NOMO-1 treated with DMSO at 0.1 percent for 48 hours (cell line): ENCODE data around the gene PHYHIPL.
A peak's percentile ranks its signal among the peaks of the same experiment; 100 is the strongest.
"Not testable (repeated sequence)": the region's sequence is repeated elsewhere in the genome, so short reads cannot be mapped to it uniquely, and the experiment has no call there.

Experiments
- DNase-seq: peaks from one replicate; lab custom pipeline; 2025; ENCODE audit not compliant: unreplicated experiment; lab: John Stamatoyannopoulos, UW

PHYHIPL gene

GRCh38 chr10:59190332-59190731 is 13.9 kb downstream of the PHYHIPL start:
- no peak for DNase-seq

GRCh38 chr10:59206204-59206720 is 29.8 kb downstream of the PHYHIPL start:
- no peak for DNase-seq

GRCh38 chr10:59212301-59212798 is 35.9 kb downstream of the PHYHIPL start:
- DNase-seq: no peak

GRCh38 chr10:59214160-59214559 is 37.7 kb downstream of the PHYHIPL start:
- no peak for DNase-seq

GRCh38 chr10:59216178-59216869 is 39.9 kb downstream of the PHYHIPL start:
- DNase-seq: no peak

- DNase-seq: no peak
Observed at GRCh38 chr10:59222788-59223187, 46.3 kb downstream of the PHYHIPL start.

- DNase-seq: not testable (repeated sequence)
Observed at GRCh38 chr10:59223597-59223996, 47.2 kb downstream of the PHYHIPL start.

- no peak for DNase-seq
Observed at GRCh38 chr10:59225211-59225610, 48.8 kb downstream of the PHYHIPL start.

GRCh38 chr10:59227136-59227673 is 50.8 kb downstream of the PHYHIPL start:
- no peak for DNase-seq

- DNase-seq: no peak
Observed at GRCh38 chr10:59229441-59229840, 53.0 kb downstream of the PHYHIPL start.

GRCh38 chr10:59234194-59234593 is 57.8 kb downstream of the PHYHIPL start:
- DNase-seq: no peak

- peak; percentile 5 for DNase-seq
Observed at GRCh38 chr10:59234816-59235429, 58.5 kb downstream of the PHYHIPL start.

GRCh38 chr10:59236064-59236697 is 59.7 kb downstream of the PHYHIPL start:
- no peak for DNase-seq

GRCh38 chr10:59237775-59238174 is 61.3 kb downstream of the PHYHIPL start:
- no peak for DNase-seq

- not testable (repeated sequence) for DNase-seq
Observed at GRCh38 chr10:59239108-59239507, 62.7 kb downstream of the PHYHIPL start.

GRCh38 chr10:59240582-59241183 is 64.2 kb downstream of the PHYHIPL start:
- peak; percentile 22 for DNase-seq

- DNase-seq: no peak
Observed at GRCh38 chr10:59242057-59242456, 65.6 kb downstream of the PHYHIPL start.

GRCh38 chr10:59242991-59243390 is 66.5 kb downstream of the PHYHIPL start:
- DNase-seq: no peak

- DNase-seq: no peak
Observed at GRCh38 chr10:59243611-59244195, 67.3 kb downstream of the PHYHIPL start.

- no peak for DNase-seq
Observed at GRCh38 chr10:59244871-59245270, 68.4 kb downstream of the PHYHIPL start.

- peak; percentile 13 for DNase-seq
Observed at GRCh38 chr10:59245686-59246085, 69.2 kb downstream of the PHYHIPL start.
